HT-29 (cell line): ENCODE results near the gene MYO1D. TPM values are rescaled to one million over a fixed set of nuclear protein-coding genes. Genes with fewer than 3 reads are reported as not detected.
A peak's percentile ranks its signal among the peaks of the same experiment; 100 is the strongest.

Source experiments
- DNase-seq: peaks from one replicate; pipeline ENCODE4 v3.0.0-alpha.2; 2015; ENCODE audit warnings: low spot score
- total RNA-seq: library from RNA; depleted of rRNA; stranded (reverse); fragments of >200 nt; shearing (Covaris generic); gene quantifications from 2 replicates; pipeline ENCODE4 v1.2.3, GENCODE V29; 2014

Gene MYO1D
- total RNA-seq, 1 experiment from 2014 or later: 31.2 TPM

- DNase-seq: no peak
Observed at GRCh38 chr17:32627239-32627996, 249.5 kb downstream of the MYO1D start.

- no peak for DNase-seq
Observed at GRCh38 chr17:32626379-32626791, 250.5 kb downstream of the MYO1D start.

- DNase-seq: no peak
Observed at GRCh38 chr17:32625971-32626370, 251.0 kb downstream of the MYO1D start.

GRCh38 chr17:32623196-32623595 is 253.7 kb downstream of the MYO1D start:
- no peak for DNase-seq

- DNase-seq: no peak
Observed at GRCh38 chr17:32622540-32622939, 254.4 kb downstream of the MYO1D start.

- peak; percentile 15 for DNase-seq
Observed at GRCh38 chr17:32621612-32622312, 255.2 kb downstream of the MYO1D start.

GRCh38 chr17:32615326-32615725 is 261.6 kb downstream of the MYO1D start:
- DNase-seq: no peak

- no peak for DNase-seq
Observed at GRCh38 chr17:32610943-32611342, 266.0 kb downstream of the MYO1D start.

GRCh38 chr17:32609884-32610650 is 266.9 kb downstream of the MYO1D start:
- DNase-seq: no peak

GRCh38 chr17:32609085-32609484 is 267.8 kb downstream of the MYO1D start:
- peak; percentile 92 for DNase-seq

- no peak for DNase-seq
Observed at GRCh38 chr17:32608267-32608666, 268.7 kb downstream of the MYO1D start.

- no peak for DNase-seq
Observed at GRCh38 chr17:32604966-32605365, 272.0 kb downstream of the MYO1D start.

GRCh38 chr17:32602396-32602795 is 274.5 kb downstream of the MYO1D start:
- DNase-seq: no peak

- no peak for DNase-seq
Observed at GRCh38 chr17:32601866-32602265, 275.1 kb downstream of the MYO1D start.

- DNase-seq: no peak
Observed at GRCh38 chr17:32596628-32597027, 280.3 kb downstream of the MYO1D start.

- DNase-seq: no peak
Observed at GRCh38 chr17:32596206-32596605, 280.7 kb downstream of the MYO1D start.

GRCh38 chr17:32593003-32593402 is 283.9 kb downstream of the MYO1D start:
- DNase-seq: peak; percentile 23

GRCh38 chr17:32591405-32591804 is 285.5 kb downstream of the MYO1D start:
- DNase-seq: no peak

GRCh38 chr17:32590974-32591373 is 285.9 kb downstream of the MYO1D start:
- DNase-seq: no peak

- DNase-seq: peak; percentile 60
Observed at GRCh38 chr17:32588982-32589381, 287.9 kb downstream of the MYO1D start.

- no peak for DNase-seq
Observed at GRCh38 chr17:32588135-32588534, 288.8 kb downstream of the MYO1D start.

- DNase-seq: no peak
Observed at GRCh38 chr17:32586666-32587065, 290.3 kb downstream of the MYO1D start.
